HCT116 (cell line): ENCODE results near the gene MDFIC. TPM values are rescaled to one million over a fixed set of nuclear protein-coding genes. Genes with fewer than 3 reads are reported as not detected.

Experiments
- ATAC-seq: fragments of 200-7000 bp; cut with Tn5 transposase; 2 replicates; pipeline ENCODE4 v1.9.1; 2020; ENCODE audit warnings: mild to moderate bottlenecking, moderate library complexity
- BruUV-seq: library from RNA; stranded (reverse); fragments of 400-500 nt; replicated peaks from 2 replicates; lab custom pipeline; 2021; lab: Mats Ljungman, UMichigan
- CTCF ChIA-PET: fragments of 300-600 bp; sonication (Branson Sonifier 250); formaldehyde crosslinking; loops from one replicate; lab custom pipeline; 2021; ENCODE audit warnings: antibody characterized with exemption; lab: Charles Lee
- POLR2A ChIA-PET: fragments of 300-600, 350-600 bp; sonication (Branson Sonifier 250); formaldehyde crosslinking; loops from one replicate; lab custom pipeline; 2021; ENCODE audit warnings: antibody characterized with exemption; lab: Charles Lee
- RAD21 ChIA-PET, 2 experiments: fragments of 300-600 bp; sonication (Branson Sonifier 250); formaldehyde crosslinking; loops; one replicate each; lab custom pipeline; 2023; ENCODE audit warnings: low total read pairs in 2 of 2; ENCODE audit not compliant: uncharacterized antibody in 2 of 2, unreplicated experiment in 2 of 2, low non-redundant PET in 1 of 2; lab: Charles Lee
- DNase-seq: peaks from one replicate; pipeline ENCODE4 v3.0.0-alpha.2; 2010; ENCODE audit warnings: low read depth, low spot score
- H2AFZ ChIP-seq: fragments of 200-600 bp; shearing (Covaris generic), sonication (generic); 2 replicates; pipeline ENCODE4 v1.6.1; 2017; ENCODE audit warnings: low read depth, mixed run types, mixed read lengths, antibody characterized with exemption, low read length; ENCODE audit not compliant: poor library complexity, severe bottlenecking
- H3K27ac ChIP-seq: 2 replicates; pipeline ENCODE4 v1.5.1; 2012; ENCODE audit warnings: low read depth, low read length
- H3K27me3 ChIP-seq: fragments of 200-600 bp; sonication (generic); 2 replicates; pipeline ENCODE4 v1.6.1; 2016; ENCODE audit warnings: mixed run types, low read length, mixed read lengths; ENCODE audit not compliant: insufficient read depth
- H3K36me3 ChIP-seq, 2 experiments: fragments of 200-500 bp in 1 of 2; fragments of 200-600 bp in 1 of 2; sonication (Bioruptor generic) in 1 of 2; sonication (generic) in 1 of 2; 2 replicates each; pipeline versions ENCODE4 v1.5.1 to v1.6.1; 2014 to 2016; ENCODE audit warnings: low read length in 2 of 2, inconsistent platforms in 1 of 2, mixed read lengths in 1 of 2, mixed run types in 1 of 2; ENCODE audit not compliant: insufficient read depth in 2 of 2, control insufficient read depth in 1 of 2
- H3K4me1 ChIP-seq, 2 experiments: fragments of 200-600 bp in 1 of 2; sonication (generic) in 1 of 2; 2 replicates each; pipeline versions ENCODE4 v1.5.1 to v1.6.1; 2012 to 2017; ENCODE audit warnings: low read length in 2 of 2, inconsistent platforms in 1 of 2, mild to moderate bottlenecking in 1 of 2, mixed read lengths in 1 of 2, mixed run types in 1 of 2, moderate library complexity in 1 of 2; ENCODE audit not compliant: insufficient read depth in 2 of 2, control insufficient read depth in 1 of 2
- H3K4me2 ChIP-seq: fragments of 200-600 bp; sonication (generic); 2 replicates; pipeline ENCODE4 v1.6.1; 2017; ENCODE audit warnings: mixed run types, low read length, mixed read lengths
- H3K4me3 ChIP-seq, 2 experiments: fragments of 200-600 bp in 1 of 2; sonication (generic) in 1 of 2; replicated peaks in 1 of 2; 2 replicates each; pipeline ENCODE4 v1.5.1; 2011 to 2016; ENCODE audit warnings: low read length in 2 of 2, control low read depth in 1 of 2, low read depth in 1 of 2, mild to moderate bottlenecking in 1 of 2, mixed read lengths in 1 of 2, mixed run types in 1 of 2
- H3K79me2 ChIP-seq: fragments of 200-600 bp; sonication (generic); 2 replicates; pipeline ENCODE4 v1.6.1; 2017; ENCODE audit warnings: mild to moderate bottlenecking, mixed run types, low read length, moderate library complexity, mixed read lengths; ENCODE audit not compliant: insufficient read depth
- H3K9ac ChIP-seq: fragments of 200-600 bp; sonication (generic); 2 replicates; pipeline ENCODE4 v1.6.1; 2016; ENCODE audit warnings: low read length, mixed read lengths
- H3K9me2 ChIP-seq: fragments of 200-600 bp; sonication (generic), shearing (Covaris generic); 2 replicates; pipeline ENCODE4 v1.6.1; 2017; ENCODE audit warnings: mixed run types, mild to moderate bottlenecking, moderate library complexity; ENCODE audit not compliant: insufficient read depth
- H3K9me3 ChIP-seq, 2 experiments: fragments of 200-500 bp in 1 of 2; fragments of 200-600 bp in 1 of 2; sonication (Bioruptor generic) in 1 of 2; sonication (generic) in 1 of 2; 2 replicates each; pipeline ENCODE4 v1.6.1; 2014 to 2017; ENCODE audit warnings: low read length in 2 of 2, mixed read lengths in 2 of 2, inconsistent platforms in 1 of 2, low read depth in 1 of 2, mild to moderate bottlenecking in 1 of 2, mixed run types in 1 of 2, moderate library complexity in 1 of 2; ENCODE audit not compliant: control insufficient read depth in 1 of 2, insufficient read depth in 1 of 2
- H4K20me1 ChIP-seq: fragments of 200-600 bp; sonication (generic), shearing (Covaris generic); 2 replicates; pipeline ENCODE4 v1.6.1; 2017; ENCODE audit warnings: mixed run types, mild to moderate bottlenecking, moderate library complexity; ENCODE audit not compliant: insufficient read depth
- CEBPB ChIP-seq: IDR thresholded peaks from 2 replicates; pipeline ENCODE4 v1.6.1; 2012; ENCODE audit warnings: low read depth
- EGR1 ChIP-seq: IDR thresholded peaks from 2 replicates; pipeline ENCODE4 v1.6.1; 2012; ENCODE audit warnings: low read depth
- EZH2 ChIP-seq: fragments of 200-600 bp; sonication (generic); IDR thresholded peaks from 2 replicates; pipeline ENCODE4 v1.6.1; 2017; ENCODE audit warnings: antibody characterized with exemption, mixed run types
- EZH2phosphoT487 ChIP-seq: fragments of 200-600 bp; IDR thresholded peaks from 2 replicates; pipeline ENCODE4 v1.6.1; 2018; ENCODE audit warnings: antibody characterized with exemption, borderline replicate concordance
- FOSL1 ChIP-seq: IDR thresholded peaks from 2 replicates; pipeline ENCODE4 v1.6.1; 2012; ENCODE audit warnings: low read depth
- JUND ChIP-seq: IDR thresholded peaks from 2 replicates; pipeline ENCODE4 v1.6.1; 2012
- POLR2AphosphoS5 ChIP-seq: IDR thresholded peaks from 2 replicates; pipeline ENCODE4 v1.6.1; 2011; ENCODE audit warnings: mild to moderate bottlenecking, low read depth, low read length, moderate library complexity
- REST ChIP-seq: IDR thresholded peaks from 2 replicates; pipeline ENCODE4 v1.6.1; 2012; ENCODE audit warnings: low read depth
- SIN3A ChIP-seq: IDR thresholded peaks from 2 replicates; pipeline ENCODE4 v1.6.1; 2012; ENCODE audit warnings: low read depth
- YY1 ChIP-seq: IDR thresholded peaks from 2 replicates; pipeline ENCODE4 v1.6.1; 2011; ENCODE audit warnings: low read length, low read depth, moderate library complexity, mild to moderate bottlenecking; ENCODE audit not compliant: insufficient replicate concordance; ENCODE audit errors: extremely low read depth
- ZFX ChIP-seq: fragments of 450-650 bp; IDR thresholded peaks from 2 replicates; pipeline ENCODE4 v1.6.1; 2017
- intact Hi-C: fragments of 100-400 bp; cut with micrococcal nuclease; formaldehyde crosslinking; loops from 2 replicates; pipeline ENCODE4 v1.10.0; 2022
- total RNA-seq: library from RNA; stranded (reverse); gene quantifications from one replicate; pipeline ENCODE4 v1.2.1, GENCODE V29; 2021; ENCODE audit not compliant: unreplicated experiment

The MDFIC gene
- total RNA-seq, 1 experiment from 2014 or later = 8.3 TPM

- Histone ChIP-seq H3K9me3 (peaks cover 0 to 4% of the 10 kb centered on the region in 2 experiments; a peak in 1 of 4 replicates), H3K27ac (no peak overlapping the region), H3K36me3 (no peaks in the 10 kb centered on the region), H3K4me2 (no peak overlapping the region), H3K79me2 (no peaks in the 10 kb centered on the region), H3K4me3 (no peak overlapping the region), H3K9ac (no peak overlapping the region), H3K27me3 (no peaks in the 10 kb centered on the region)
- BruUV-seq = no TSS peak
- ATAC-seq (no peak), DNase-seq (no peak)
- ChIA-PET POLR2A (no interaction called here), CTCF (no interaction called here)
- TF ChIP-seq ZFX (no peak), REST (no peak), EGR1 (no peak), EZH2 (no peak), FOSL1 (no peak), EZH2phosphoT487 (no peak), SIN3A (no peak), POLR2AphosphoS5 (no peak), YY1 (no peak), JUND (no peak), CEBPB (no peak)
- TF ChIP-seq, all 23 proteins: peak for 0
- no peaks in the 10 kb centered on the region for H3K4me1 ChIP-seq
- no peaks in the 10 kb centered on the region for H4K20me1 ChIP-seq
- no peaks in the 10 kb centered on the region for H3K9me2 ChIP-seq
- intact Hi-C loops = no loop called here
- no peak overlapping the region for H2AFZ ChIP-seq
- RAD21 ChIA-PET = no interaction called here
These were observed 11.1 kb upstream of the MDFIC start for GRCh38 chr7:114910787-114911186.
